ENCODE data around the gene ZCCHC14. TPM values are rescaled to one million over a fixed set of nuclear protein-coding genes. Genes with fewer than 3 reads are reported as not detected.

Gene ZCCHC14
- total and polyA plus RNA-seq, 2 of the 8 experiments (the other 6 are each of a cell fraction or from before 2014, with no cell fraction given) = 8.2 to 28.2 TPM

- TF ChIP-seq CHD7 (IDR thresholded peaks at IDR 0.05; ENCODE audit: insufficient replicate concordance, low read length) (no peak), TAF1 (IDR thresholded peaks at IDR 0.05; ENCODE audit: low read depth, low read length) (no peak), SRF (IDR thresholded peaks at IDR 0.05; ENCODE audit: low read depth, low read length) (no peak), KDM1A (IDR thresholded peaks at IDR 0.05; ENCODE audit: borderline replicate concordance, low read length) (no peak), NANOG (IDR thresholded peaks at IDR 0.05; ENCODE audit: insufficient read depth, low read depth, low read length, poor library complexity, severe bottlenecking) (no peak), TCF12 (IDR thresholded peaks at IDR 0.05; ENCODE audit: low read depth, low read length) (no peak), TAF7 (optimal IDR thresholded peaks at IDR 0.05; ENCODE audit: borderline replicate concordance, low read depth, low read length) (no peak), CHD1 (IDR thresholded peaks at IDR 0.05; ENCODE audit: low read depth, low read length) (no peak), E2F6 (IDR thresholded peaks at IDR 0.05) (no peak)
Observed at GRCh38 chr16:87463722-87464690, 28.8 kb downstream of the ZCCHC14 start (continued).
